Activated T-cell treated with anti-CD3 and anti-CD28 coated beads, Interleukin-2, amount 50 U/mL, for 72 hours (primary cell): ENCODE data around the gene KPNA3. TPM values are rescaled to one million over a fixed set of nuclear protein-coding genes. Genes with fewer than 3 reads are reported as not detected.
A peak's percentile ranks its signal among the peaks of the same experiment; 100 is the strongest.
"Not testable (repeated sequence)": the region's sequence is repeated elsewhere in the genome, so short reads cannot be mapped to it uniquely, and the experiment has no call there.

Experiments used
- ATAC-seq, 2 donors: fragments of 150-1000 bp; cut with Tn5 transposase; replicated peaks in 1 of 2; 2 replicates each; pipeline ENCODE4 v1.10.0; 2021; ENCODE audit warnings: moderate library complexity in 2 of 2, mild to moderate bottlenecking in 1 of 2
- DNase-seq, 2 donors: peaks; one replicate each; pipeline ENCODE4 v3.0.0; 2021 to 2022; ENCODE audit warnings: mixed read lengths in 1 of 2
- H3K27ac Mint-ChIP-seq: one replicate; pipeline ENCODE4 v1.8.0; 2022; ENCODE audit warnings: mild to moderate bottlenecking, moderate library complexity, mixed read lengths
- H3K27me3 Mint-ChIP-seq: one replicate; pipeline ENCODE4 v1.8.0; 2022; ENCODE audit warnings: low read depth, mixed read lengths
- H3K36me3 Mint-ChIP-seq, 2 donors: one replicate each; pipeline ENCODE4 v1.8.0; 2022; ENCODE audit warnings: mixed read lengths in 2 of 2, mild to moderate bottlenecking in 1 of 2; ENCODE audit not compliant: insufficient read depth in 2 of 2
- H3K4me1 Mint-ChIP-seq: one replicate; pipeline ENCODE4 v1.8.0; 2022; ENCODE audit warnings: low read depth, mixed read lengths
- H3K4me3 Mint-ChIP-seq, 2 donors: one replicate each; pipeline ENCODE4 v1.8.0; 2022; ENCODE audit warnings: mild to moderate bottlenecking in 2 of 2, mixed read lengths in 2 of 2, moderate library complexity in 2 of 2
- H3K9me3 Mint-ChIP-seq, 2 donors: one replicate each; pipeline ENCODE4 v1.8.0; 2022; ENCODE audit warnings: mixed read lengths in 2 of 2
- total RNA-seq, 2 donors: library from RNA; stranded (reverse); gene quantifications; one replicate each; pipeline ENCODE4 v1.2.3, GENCODE V29; 2022

KPNA3 gene
- total RNA-seq, 2 donors from 2014 or later, result 23.5 to 27.0 TPM

DNA sequence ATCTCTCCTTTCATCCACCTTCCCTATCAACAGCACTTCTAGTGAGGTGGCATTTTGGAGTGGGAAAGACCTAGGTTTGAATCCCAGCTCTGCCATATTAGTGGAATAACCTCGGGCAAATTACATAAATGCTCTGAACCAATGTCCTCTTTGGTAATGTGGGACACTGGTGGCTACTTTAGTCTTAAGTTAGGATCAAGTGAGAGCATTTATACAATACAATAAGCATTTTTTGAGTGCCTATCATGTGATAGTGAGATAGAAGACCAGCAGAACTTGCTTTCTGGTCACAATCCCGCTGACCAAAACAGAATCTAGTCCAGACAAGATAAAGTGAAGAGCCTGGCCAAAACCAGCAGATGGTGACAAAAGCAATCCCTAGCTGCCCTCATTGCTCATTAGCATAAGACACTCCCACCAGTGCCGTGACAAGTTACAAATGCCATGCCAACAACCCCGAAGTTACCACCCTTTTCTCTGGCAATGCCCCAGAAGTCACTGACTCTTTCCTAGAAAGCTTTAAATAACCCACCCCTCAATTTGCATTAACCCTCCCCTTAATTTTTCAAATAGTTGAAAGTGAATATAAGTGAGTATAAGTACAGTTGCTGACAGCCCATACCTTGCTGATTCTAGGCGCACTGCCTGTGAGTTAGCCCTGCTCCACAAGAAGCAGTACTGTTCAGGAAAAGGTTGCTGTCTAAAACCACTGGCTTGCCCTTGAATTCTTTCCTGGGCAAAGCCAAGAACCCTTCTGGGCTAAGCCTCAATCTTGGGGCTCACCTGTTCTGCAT, 28.9 kb upstream of the KPNA3 start:
- ATAC-seq (no peak), DNase-seq (no peak)
- Mint-ChIP-seq H3K9me3 (no peaks in the 10 kb centered on the region), H3K27ac (no peak overlapping the region), H3K36me3 (no peaks in the 10 kb centered on the region), H3K4me3 (no peak overlapping the region), H3K27me3 (no peaks in the 10 kb centered on the region), H3K4me1 (no peaks in the 10 kb centered on the region)

DNA sequence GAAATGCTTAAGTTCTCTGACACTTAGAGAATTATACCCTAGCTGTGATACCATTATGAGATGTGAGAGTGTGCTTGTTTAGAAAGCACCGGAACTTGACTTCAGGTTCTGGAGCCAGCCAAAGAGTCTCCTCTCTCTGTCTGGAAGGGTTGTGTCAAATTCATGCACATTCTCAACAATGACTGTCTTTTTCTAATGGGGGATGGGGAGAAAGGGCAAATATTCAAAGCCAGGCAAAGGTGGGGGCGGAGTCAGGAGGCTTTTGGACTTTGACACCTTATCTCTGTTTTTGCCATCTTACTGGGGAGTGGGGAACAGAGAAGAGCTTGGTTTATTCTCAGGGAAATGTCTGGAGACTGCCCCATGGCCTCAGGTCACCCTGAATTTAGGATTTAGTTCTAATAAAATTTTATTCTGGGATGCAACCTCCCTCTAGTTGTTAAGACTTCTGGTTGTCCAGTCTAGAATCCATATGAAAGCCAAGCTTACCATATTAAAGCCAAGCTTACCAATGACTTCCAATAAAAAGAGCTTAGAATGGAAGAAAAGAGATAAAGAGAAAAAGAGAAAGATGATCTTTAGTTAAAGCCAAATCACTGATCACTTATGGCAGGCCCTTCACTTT, 28.2 kb upstream of the KPNA3 start:
- ATAC-seq (no peak), DNase-seq (no peak)
- no peak overlapping the region for H3K27ac Mint-ChIP-seq
- H3K4me1 Mint-ChIP-seq, result no peaks in the 10 kb centered on the region
- no peak overlapping the region for H3K4me3 Mint-ChIP-seq
- no peaks in the 10 kb centered on the region for H3K27me3 Mint-ChIP-seq
- no peaks in the 10 kb centered on the region for H3K36me3 Mint-ChIP-seq
- no peaks in the 10 kb centered on the region for H3K9me3 Mint-ChIP-seq

DNA sequence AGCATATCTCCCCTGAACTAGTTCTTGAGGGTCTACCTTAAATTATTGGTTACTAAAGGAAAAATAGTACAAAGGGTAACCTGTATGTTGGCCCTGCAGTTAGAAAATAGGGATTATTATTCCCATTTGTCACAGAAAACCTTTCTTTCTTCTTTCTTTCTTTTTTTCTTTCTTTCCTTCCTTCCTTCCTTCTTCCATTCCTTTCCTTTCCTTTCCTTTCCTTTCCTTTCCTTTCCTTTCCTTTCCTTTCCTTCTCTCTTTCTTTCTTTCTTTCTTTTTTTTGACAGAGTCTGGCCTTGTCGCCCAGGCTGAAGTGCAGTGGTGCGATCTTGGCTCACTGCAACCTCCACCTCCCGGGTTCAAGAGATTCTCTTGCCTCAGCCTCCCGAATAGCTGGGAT, 23.6 kb upstream of the KPNA3 start:
- not testable (repeated sequence) for H3K4me3 Mint-ChIP-seq, ATAC-seq, H3K36me3 Mint-ChIP-seq, H3K27ac Mint-ChIP-seq, H3K9me3 Mint-ChIP-seq, H3K4me1 Mint-ChIP-seq, DNase-seq
- peaks cover 14% of the 10 kb centered on the region for H3K27me3 Mint-ChIP-seq

DNA sequence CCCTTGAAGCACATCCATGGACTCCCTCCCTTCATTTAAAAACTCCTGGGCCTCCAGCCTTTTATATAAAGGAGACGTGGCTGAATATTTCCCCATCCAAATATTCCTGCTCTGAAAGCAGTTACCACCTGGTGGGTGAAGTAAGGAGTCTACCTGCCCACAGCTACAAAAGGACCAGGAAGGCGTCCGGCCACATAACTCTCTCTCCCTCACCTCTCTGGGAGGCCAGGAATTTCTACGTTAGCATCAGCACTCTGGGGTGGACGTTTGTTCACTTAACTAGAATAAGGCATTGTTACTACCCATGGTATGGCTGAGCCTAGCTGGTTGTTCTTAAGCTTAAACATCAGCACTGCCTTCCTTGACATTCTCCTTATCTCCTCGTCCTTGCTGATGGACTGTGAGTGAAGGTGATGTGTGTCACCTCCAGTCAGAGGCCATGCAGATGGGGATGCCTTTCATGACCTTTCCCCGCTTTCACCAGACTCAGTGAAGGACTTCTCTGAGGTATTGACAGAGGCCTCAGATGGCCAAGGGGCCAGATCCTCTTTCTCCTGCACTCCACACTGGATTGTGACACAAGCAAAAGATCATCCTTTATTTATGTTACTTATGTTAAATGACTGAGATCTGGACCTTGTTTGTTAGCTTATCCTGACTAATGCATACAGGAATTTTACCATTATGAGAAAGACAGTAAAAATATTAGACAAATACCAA, 22.2 kb upstream of the KPNA3 start:
- H3K9me3 Mint-ChIP-seq, result no peaks in the 10 kb centered on the region

DNA sequence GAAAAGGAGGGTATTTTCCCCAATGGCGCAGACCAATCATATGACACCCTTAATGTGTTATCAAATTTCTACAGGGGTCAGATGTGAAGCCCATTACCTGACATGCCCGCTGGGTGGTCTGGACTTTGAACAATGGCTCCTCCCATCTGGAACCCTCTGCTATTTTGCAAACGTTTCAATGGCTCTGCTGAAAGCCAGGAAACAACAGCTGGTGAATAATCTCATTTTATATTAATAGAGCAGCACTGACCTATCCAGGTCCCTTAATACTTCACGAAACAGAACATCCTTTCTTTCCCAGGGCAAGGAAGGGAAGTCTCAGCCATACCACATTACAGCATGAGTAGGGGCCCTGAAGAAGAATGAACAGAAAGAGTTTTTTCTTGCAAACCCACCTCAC, 20.3 kb upstream of the KPNA3 start:
- no peaks in the 10 kb centered on the region for H3K36me3 Mint-ChIP-seq
- no peaks in the 10 kb centered on the region for H3K4me1 Mint-ChIP-seq
- no peaks in the 10 kb centered on the region for H3K9me3 Mint-ChIP-seq
- no peak for DNase-seq
- H3K27me3 Mint-ChIP-seq, result peaks cover 14% of the 10 kb centered on the region
- H3K27ac Mint-ChIP-seq, result no peak overlapping the region
- no peak for ATAC-seq
- H3K4me3 Mint-ChIP-seq, result no peak overlapping the region

More for the DNA sequence above, 22.2 kb upstream of the KPNA3 start:
- peaks cover 14% of the 10 kb centered on the region for H3K27me3 Mint-ChIP-seq
- no peak overlapping the region for H3K27ac Mint-ChIP-seq
- no peaks in the 10 kb centered on the region for H3K36me3 Mint-ChIP-seq
- DNase-seq (no peak), ATAC-seq (no peak)
- no peaks in the 10 kb centered on the region for H3K4me1 Mint-ChIP-seq
- H3K4me3 Mint-ChIP-seq, result no peak overlapping the region

DNA sequence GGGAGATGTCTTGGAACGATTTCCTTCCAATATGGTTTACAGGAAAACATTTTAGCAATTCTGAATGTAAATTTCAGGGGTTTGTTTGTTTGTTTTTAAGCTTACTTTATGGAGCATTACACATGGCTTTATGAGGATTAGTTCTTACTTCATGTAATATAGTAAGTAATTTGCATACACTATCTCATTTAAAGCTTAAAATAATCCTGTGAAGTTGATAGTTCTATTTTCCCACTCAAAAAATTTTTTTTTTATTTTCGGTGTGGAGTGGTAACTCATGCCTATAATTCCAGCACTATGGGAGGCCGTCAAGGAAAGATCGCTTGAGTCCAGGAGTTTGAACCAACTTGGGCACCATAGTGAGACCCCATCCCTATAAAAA, 19.0 kb upstream of the KPNA3 start:
- no peaks in the 10 kb centered on the region for H3K36me3 Mint-ChIP-seq
- peaks cover 14% of the 10 kb centered on the region for H3K27me3 Mint-ChIP-seq
- H3K9me3 Mint-ChIP-seq, result no peaks in the 10 kb centered on the region
- H3K4me3 Mint-ChIP-seq, result no peak overlapping the region
- no peak for ATAC-seq
- H3K27ac Mint-ChIP-seq, result no peak overlapping the region
- no peak for DNase-seq
- no peaks in the 10 kb centered on the region for H3K4me1 Mint-ChIP-seq

DNA sequence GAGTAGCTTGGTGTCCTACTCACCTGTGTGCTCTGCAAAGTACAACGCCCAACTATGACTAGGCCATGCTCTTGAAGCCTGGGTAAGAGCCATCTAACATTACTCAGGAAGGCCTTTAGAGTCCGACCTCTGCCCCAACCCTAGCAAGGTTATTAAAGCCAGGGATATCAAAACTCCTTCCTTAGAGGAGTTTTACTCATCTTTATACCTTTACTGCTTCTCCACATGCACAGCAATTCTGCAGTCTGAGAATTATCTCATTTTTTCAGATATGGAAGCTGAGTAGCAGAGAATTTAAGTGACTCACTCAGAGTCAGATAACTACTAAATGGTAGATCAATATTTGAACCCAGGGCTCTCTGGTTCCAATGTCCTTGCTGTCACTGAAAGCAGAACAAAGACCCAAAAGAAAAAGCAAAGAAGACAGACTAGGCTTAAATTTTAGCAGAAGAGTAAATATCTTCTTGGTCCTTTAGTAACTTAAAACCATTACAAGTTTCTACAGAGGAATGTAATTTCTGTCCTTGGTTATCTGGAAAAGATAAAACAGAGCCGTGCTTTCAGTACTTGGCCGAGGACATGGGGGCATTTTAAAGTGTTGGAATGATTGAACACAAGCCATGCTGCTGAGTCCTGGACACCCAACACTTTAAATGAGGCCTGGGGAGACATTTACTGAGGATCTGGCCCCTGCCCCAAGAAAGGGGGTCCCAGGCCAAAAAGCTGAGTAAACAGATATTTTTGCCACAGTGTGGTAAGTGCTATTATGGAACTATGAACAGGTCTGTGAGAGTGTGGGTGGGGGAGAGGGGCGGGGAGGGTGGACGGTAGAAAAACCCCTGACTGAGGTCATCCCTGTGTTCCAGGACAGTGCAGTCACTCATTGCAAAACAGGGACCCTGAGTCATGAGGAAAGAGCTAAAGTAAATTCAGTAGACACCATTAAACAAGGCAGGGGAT, 18.4 kb upstream of the KPNA3 start:
- DNase-seq, result no peak
- ATAC-seq, result no peak
- Mint-ChIP-seq H3K9me3 (no peaks in the 10 kb centered on the region), H3K36me3 (no peaks in the 10 kb centered on the region), H3K27me3 (peaks cover 18% of the 10 kb centered on the region), H3K27ac (no peak overlapping the region), H3K4me1 (no peaks in the 10 kb centered on the region), H3K4me3 (no peak overlapping the region)

DNA sequence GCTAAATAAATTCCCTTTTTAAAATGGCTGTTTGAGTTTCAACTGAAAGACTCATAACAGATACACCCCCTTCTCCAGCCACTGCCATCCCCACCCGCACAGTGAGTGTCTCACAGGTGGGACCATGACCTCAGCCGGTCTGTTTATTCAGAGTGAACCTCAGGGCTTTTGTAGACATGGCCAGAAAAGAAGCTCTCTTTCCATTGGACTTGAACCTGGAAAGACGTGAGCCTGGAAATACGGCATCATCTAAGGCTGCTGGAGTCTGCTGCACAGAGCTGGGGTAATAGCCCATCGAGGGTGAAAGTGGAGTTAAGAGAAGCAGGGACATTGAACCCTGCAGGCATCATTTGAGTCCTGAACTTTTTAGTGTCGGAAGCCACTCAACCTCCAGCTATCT, 15.2 kb upstream of the KPNA3 start:
- Mint-ChIP-seq H3K27ac (no peak overlapping the region), H3K9me3 (no peaks in the 10 kb centered on the region), H3K4me1 (no peaks in the 10 kb centered on the region), H3K36me3 (no peaks in the 10 kb centered on the region), H3K4me3 (no peak overlapping the region), H3K27me3 (peaks cover 13% of the 10 kb centered on the region)
- DNase-seq (no peak), ATAC-seq (no peak)

DNA sequence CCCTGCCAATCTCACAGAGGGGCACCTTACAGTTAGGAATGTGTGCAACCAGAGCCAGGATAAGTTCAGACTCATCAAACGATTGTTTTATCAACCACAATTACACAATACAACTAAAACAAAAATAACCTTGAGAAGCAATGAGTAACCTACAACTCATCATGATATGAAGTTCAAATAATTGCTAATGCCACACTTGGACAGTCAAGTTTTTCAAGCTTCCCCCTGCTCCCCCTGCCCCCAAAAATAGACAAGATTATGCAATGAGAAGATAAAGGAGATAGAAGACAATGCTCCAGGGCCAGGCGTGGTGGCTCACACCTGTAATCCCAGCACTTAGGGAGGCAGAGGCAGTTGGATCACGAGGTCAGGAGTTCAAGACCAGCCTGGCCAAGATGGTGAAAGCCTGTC, 13.6 kb upstream of the KPNA3 start:
- no peaks in the 10 kb centered on the region for H3K4me1 Mint-ChIP-seq
- H3K4me3 Mint-ChIP-seq, result no peak overlapping the region
- no peak for DNase-seq
- H3K36me3 Mint-ChIP-seq, result no peaks in the 10 kb centered on the region
- ATAC-seq, result no peak
- H3K27ac Mint-ChIP-seq, result no peak overlapping the region
- H3K9me3 Mint-ChIP-seq, result no peaks in the 10 kb centered on the region
- peaks cover 9% of the 10 kb centered on the region for H3K27me3 Mint-ChIP-seq

DNA sequence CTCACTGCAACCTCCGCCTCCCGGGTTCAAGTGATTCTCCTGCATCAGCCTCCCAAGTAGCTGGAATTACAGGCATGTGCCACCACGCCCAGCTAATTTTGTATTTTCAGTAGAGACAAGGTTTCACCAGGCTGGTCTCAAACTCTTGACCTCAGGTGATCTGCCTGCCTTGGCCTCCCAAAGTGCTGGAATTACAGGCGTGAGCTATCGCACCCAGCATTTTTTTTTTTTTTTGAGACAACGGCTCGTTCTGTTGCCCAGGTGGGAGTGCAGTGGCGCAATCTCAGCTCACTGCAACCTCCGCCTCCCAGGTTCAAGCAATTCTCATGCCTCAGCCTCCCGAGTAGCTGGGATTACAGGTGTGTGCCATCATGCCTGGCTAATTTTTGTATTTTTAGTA, 10.6 kb upstream of the KPNA3 start:
- H3K4me1 Mint-ChIP-seq, H3K27ac Mint-ChIP-seq, H3K36me3 Mint-ChIP-seq, H3K27me3 Mint-ChIP-seq, ATAC-seq, DNase-seq, H3K4me3 Mint-ChIP-seq, H3K9me3 Mint-ChIP-seq: not testable (repeated sequence)

DNA sequence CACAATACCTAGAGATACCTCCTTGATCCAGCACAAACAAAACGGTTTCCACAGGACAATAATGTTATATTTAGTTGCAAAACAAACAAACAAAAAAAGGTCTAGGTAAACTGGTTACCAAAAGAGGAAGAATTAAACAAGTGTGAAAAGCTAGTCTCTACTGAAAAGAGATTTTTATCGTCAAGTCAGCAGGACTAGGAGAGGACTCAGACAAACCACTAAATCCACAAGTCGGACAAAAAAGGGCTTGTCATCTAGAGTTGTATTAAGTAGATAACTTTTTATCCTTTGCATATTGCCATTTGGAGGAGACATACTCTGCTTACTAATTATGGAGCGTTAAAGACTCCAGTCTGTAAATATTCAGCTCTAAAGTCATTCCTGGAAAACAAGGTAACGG, 9.9 kb upstream of the KPNA3 start:
- Mint-ChIP-seq H3K4me1 (no peaks in the 10 kb centered on the region), H3K36me3 (no peaks in the 10 kb centered on the region), H3K4me3 (no peak overlapping the region), H3K9me3 (peaks cover 0 to 2% of the 10 kb centered on the region in 2 donors), H3K27me3 (peaks cover 9% of the 10 kb centered on the region), H3K27ac (no peak overlapping the region)
- DNase-seq (no peak), ATAC-seq (no peak)

DNA sequence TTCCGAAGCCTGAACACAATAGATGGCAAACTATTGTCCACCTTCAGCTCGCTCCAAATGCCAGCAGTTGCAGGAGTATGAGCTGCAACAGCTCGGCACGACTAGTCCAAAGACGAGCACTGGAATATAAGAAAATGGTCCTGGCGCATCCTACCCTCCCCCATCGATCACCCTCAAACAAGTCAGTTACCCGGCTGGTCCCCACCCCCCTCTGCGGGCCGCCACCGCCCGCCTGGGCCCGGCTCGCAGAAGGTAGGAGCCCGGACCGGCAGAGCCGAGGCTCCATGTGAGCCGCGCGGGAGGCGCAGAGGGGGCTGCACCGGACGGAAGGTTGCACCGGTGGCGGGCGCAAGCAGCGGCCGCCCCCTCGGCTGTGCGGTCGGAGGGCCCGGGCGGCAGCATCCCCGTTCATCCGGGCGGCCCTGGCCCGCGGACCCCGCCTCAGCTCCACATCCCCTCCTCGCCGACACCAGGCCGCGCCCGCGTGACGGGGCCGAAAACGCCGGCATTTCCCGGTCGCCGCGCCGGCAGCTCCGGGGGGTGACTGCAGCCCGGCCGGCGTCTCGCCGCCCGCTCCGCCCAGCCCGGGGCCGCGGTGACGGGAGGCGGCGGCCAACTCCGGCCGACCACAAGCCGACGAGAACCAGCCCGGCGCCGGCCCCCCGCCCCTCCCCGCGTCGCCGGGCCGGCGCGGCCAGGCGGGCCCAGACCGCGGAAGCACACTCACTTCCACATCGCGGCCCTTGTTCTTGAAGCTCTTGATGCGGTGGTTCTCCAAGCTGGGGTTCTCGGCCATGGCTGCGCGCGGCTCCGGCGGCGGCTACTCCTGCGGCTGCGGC, 552 bp downstream of the KPNA3 start:
- Mint-ChIP-seq H3K4me1 (peaks cover 33% of the 10 kb centered on the region), H3K9me3 (no peaks in the 10 kb centered on the region), H3K27ac (peak overlapping the region; percentile 91), H3K27me3 (no peaks in the 10 kb centered on the region), H3K4me3 (peak overlapping the region; percentile 86 to 92), H3K36me3 (no peaks in the 10 kb centered on the region)
- peak; percentile 30 to 31 for ATAC-seq
- peak; percentile 51 to 63 for DNase-seq
